GM21423 (cell line): ENCODE measurements around the gene DUT.
"Not testable (repeated sequence)": the region's sequence is repeated elsewhere in the genome, so short reads cannot be mapped to it uniquely, and the experiment has no call there.

Experiments used
- ATAC-seq: cut with Tn5 transposase; IDR thresholded peaks from one replicate; pipeline ENCODE4 v1.9.1; 2021; ENCODE audit warnings: mild to moderate bottlenecking, moderate library complexity; ENCODE audit not compliant: unreplicated experiment

Gene DUT

GRCh38 chr15:48326180-48326579 is 5.0 kb upstream of the DUT start:
- ATAC-seq = not testable (repeated sequence)

GRCh38 chr15:48330105-48330785 is 984 bp upstream of the DUT start:
- ATAC-seq = no peak

- peak; percentile 41 for ATAC-seq
These were observed 790 bp downstream of the DUT start for GRCh38 chr15:48331796-48332641.

- no peak for ATAC-seq
These were observed 1.4 kb downstream of the DUT start for GRCh38 chr15:48332642-48333034.

- ATAC-seq = no peak
These were observed 2.3 kb downstream of the DUT start for GRCh38 chr15:48333540-48333939.

- no peak for ATAC-seq
These were observed 3.0 kb downstream of the DUT start for GRCh38 chr15:48334260-48334659.

- ATAC-seq = peak; percentile 32
These were observed 5.7 kb downstream of the DUT start for GRCh38 chr15:48336940-48337339.

GRCh38 chr15:48337607-48338006 is 6.4 kb downstream of the DUT start:
- ATAC-seq = no peak

GRCh38 chr15:48340111-48340510 is 8.9 kb downstream of the DUT start:
- ATAC-seq = no peak

- ATAC-seq = no peak
These were observed 12.6 kb downstream of the DUT start for GRCh38 chr15:48343865-48344264.

- no peak for ATAC-seq
These were observed 14.3 kb downstream of the DUT start for GRCh38 chr15:48345516-48345915.

- ATAC-seq = peak; percentile 66
These were observed 21.3 kb downstream of the DUT start for GRCh38 chr15:48352474-48353072.

- no peak for ATAC-seq
These were observed 23.6 kb downstream of the DUT start for GRCh38 chr15:48354694-48355303.

- ATAC-seq = peak; percentile 73
These were observed 24.1 kb downstream of the DUT start for GRCh38 chr15:48355377-48355776.

- peak; percentile 40 for ATAC-seq
These were observed 27.3 kb downstream of the DUT start for GRCh38 chr15:48358229-48359152.

GRCh38 chr15:48360841-48361240 is 29.6 kb downstream of the DUT start:
- ATAC-seq = no peak

- ATAC-seq = no peak
These were observed 30.5 kb downstream of the DUT start for GRCh38 chr15:48361685-48362084.

GRCh38 chr15:48363474-48363873 is 32.2 kb downstream of the DUT start:
- no peak for ATAC-seq

- no peak for ATAC-seq
These were observed 34.3 kb downstream of the DUT start for GRCh38 chr15:48365575-48365974.

GRCh38 chr15:48366584-48367312 is 35.5 kb downstream of the DUT start:
- no peak for ATAC-seq
